ENCODE results near the gene APEH. TPM values are rescaled to one million over a fixed set of nuclear protein-coding genes. Genes with fewer than 3 reads are reported as not detected.

The APEH gene
- total and polyA plus RNA-seq, 4 donors = 65.1 to 94.1 (median 87.5) TPM

DNA sequence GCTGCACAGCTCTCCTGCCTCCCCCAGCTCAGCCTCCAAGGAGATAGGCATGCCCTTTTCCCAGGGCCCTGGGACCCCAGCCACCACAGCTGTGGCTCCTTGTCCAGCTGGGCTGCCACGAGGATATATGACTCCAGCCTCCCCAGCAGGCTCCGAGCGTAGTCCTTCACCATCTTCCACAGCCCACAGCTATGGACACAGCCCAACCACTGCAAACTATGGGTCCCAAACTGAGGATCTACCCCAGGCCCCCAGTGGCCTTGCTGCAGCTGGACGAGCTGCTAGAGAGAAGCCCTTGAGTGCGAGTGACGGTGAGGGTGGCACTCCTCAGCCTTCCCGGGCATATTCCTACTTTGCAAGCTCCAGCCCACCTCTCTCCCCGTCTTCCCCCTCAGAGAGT, 20.5 kb upstream of the APEH start:
- H3K9me3 ChIP-seq (ENCODE audit: control insufficient read depth in 4 of 4, low read length in 3 of 4) = no peaks in the 10 kb centered on the region
- no peaks in the 10 kb centered on the region for H3K36me3 ChIP-seq (ENCODE audit: control insufficient read depth in 4 of 4, insufficient read depth in 3 of 4, low read depth in 1 of 4, low read length in 3 of 4)
- H3K4me1 ChIP-seq (ENCODE audit: control insufficient read depth in 4 of 4, insufficient read depth in 4 of 4, low read length in 3 of 4) = no peaks in the 10 kb centered on the region
- WGBS = 92% methylated on average over 8 of the region's 8 CpGs
- no peak overlapping the region for H3K4me3 ChIP-seq (ENCODE audit: low read depth in 1 of 3, low read length in 3 of 3)
- H3K27me3 ChIP-seq (ENCODE audit: control insufficient read depth in 4 of 4, insufficient read depth in 4 of 4, low read length in 3 of 4) = no peaks in the 10 kb centered on the region
- no peak overlapping the region for H3K27ac ChIP-seq (ENCODE audit: low read depth in 1 of 2, low read length in 2 of 2)
- no peak for DNase-seq (ENCODE audit: low spot score)
- no peak overlapping the region for H3K9ac ChIP-seq (ENCODE audit: low read depth in 1 of 2, low read length in 2 of 2)
- TF ChIP-seq MAX (IDR thresholded peaks at IDR 0.05) = no peak
- TF ChIP-seq HNF4A (conservative IDR thresholded peaks at IDR 0.05) = no peak
- no peak for TF ChIP-seq GABPA (IDR thresholded peaks at IDR 0.05 in 1 of 2, conservative IDR thresholded peaks at IDR 0.05 in 1 of 2)
- TF ChIP-seq SP1 (IDR thresholded peaks at IDR 0.05) = no peak
- no peak for TF ChIP-seq EGR1 (IDR thresholded peaks at IDR 0.05; ENCODE audit: low read depth in 2 of 2)
- TF ChIP-seq, protein P1, sequence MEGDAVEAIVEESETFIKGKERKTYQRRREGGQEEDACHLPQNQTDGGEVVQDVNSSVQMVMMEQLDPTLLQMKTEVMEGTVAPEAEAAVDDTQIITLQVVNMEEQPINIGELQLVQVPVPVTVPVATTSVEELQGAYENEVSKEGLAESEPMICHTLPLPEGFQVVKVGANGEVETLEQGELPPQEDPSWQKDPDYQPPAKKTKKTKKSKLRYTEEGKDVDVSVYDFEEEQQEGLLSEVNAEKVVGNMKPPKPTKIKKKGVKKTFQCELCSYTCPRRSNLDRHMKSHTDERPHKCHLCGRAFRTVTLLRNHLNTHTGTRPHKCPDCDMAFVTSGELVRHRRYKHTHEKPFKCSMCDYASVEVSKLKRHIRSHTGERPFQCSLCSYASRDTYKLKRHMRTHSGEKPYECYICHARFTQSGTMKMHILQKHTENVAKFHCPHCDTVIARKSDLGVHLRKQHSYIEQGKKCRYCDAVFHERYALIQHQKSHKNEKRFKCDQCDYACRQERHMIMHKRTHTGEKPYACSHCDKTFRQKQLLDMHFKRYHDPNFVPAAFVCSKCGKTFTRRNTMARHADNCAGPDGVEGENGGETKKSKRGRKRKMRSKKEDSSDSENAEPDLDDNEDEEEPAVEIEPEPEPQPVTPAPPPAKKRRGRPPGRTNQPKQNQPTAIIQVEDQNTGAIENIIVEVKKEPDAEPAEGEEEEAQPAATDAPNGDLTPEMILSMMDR (IDR thresholded peaks at IDR 0.05; ENCODE audit: low read depth, low read length, missing input control) = no peak
- TF ChIP-seq RXRA (IDR thresholded peaks at IDR 0.05) = no peak
- TF ChIP-seq, protein P2, sequence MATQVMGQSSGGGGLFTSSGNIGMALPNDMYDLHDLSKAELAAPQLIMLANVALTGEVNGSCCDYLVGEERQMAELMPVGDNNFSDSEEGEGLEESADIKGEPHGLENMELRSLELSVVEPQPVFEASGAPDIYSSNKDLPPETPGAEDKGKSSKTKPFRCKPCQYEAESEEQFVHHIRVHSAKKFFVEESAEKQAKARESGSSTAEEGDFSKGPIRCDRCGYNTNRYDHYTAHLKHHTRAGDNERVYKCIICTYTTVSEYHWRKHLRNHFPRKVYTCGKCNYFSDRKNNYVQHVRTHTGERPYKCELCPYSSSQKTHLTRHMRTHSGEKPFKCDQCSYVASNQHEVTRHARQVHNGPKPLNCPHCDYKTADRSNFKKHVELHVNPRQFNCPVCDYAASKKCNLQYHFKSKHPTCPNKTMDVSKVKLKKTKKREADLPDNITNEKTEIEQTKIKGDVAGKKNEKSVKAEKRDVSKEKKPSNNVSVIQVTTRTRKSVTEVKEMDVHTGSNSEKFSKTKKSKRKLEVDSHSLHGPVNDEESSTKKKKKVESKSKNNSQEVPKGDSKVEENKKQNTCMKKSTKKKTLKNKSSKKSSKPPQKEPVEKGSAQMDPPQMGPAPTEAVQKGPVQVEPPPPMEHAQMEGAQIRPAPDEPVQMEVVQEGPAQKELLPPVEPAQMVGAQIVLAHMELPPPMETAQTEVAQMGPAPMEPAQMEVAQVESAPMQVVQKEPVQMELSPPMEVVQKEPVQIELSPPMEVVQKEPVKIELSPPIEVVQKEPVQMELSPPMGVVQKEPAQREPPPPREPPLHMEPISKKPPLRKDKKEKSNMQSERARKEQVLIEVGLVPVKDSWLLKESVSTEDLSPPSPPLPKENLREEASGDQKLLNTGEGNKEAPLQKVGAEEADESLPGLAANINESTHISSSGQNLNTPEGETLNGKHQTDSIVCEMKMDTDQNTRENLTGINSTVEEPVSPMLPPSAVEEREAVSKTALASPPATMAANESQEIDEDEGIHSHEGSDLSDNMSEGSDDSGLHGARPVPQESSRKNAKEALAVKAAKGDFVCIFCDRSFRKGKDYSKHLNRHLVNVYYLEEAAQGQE (IDR thresholded peaks at IDR 0.05) = no peak
- no peak for TF ChIP-seq RAD21 (IDR thresholded peaks at IDR 0.05)
- no peak for TF ChIP-seq TAF1 (conservative IDR thresholded peaks at IDR 0.05)
- no peak for TF ChIP-seq FOXA2 (IDR thresholded peaks at IDR 0.05)
- TF ChIP-seq NR2F2 (IDR thresholded peaks at IDR 0.05) = no peak
- no peak for TF ChIP-seq JUND (IDR thresholded peaks at IDR 0.05)
- TF ChIP-seq ATF3 (IDR thresholded peaks at IDR 0.05) = no peak
- TF ChIP-seq YY1 (IDR thresholded peaks at IDR 0.05) = no peak
- no peak for TF ChIP-seq FOXA1 (IDR thresholded peaks at IDR 0.05)
- TF ChIP-seq ZBTB33 (IDR thresholded peaks at IDR 0.05) = no peak

All from liver (tissue), 9 donors.